ENCODE measurements around the gene CLN5. TPM values are rescaled to one million over a fixed set of nuclear protein-coding genes. Genes with fewer than 3 reads are reported as not detected.

CLN5 gene
- total RNA-seq, 1 donor from 2014 or later, result 15.0 TPM

DNA sequence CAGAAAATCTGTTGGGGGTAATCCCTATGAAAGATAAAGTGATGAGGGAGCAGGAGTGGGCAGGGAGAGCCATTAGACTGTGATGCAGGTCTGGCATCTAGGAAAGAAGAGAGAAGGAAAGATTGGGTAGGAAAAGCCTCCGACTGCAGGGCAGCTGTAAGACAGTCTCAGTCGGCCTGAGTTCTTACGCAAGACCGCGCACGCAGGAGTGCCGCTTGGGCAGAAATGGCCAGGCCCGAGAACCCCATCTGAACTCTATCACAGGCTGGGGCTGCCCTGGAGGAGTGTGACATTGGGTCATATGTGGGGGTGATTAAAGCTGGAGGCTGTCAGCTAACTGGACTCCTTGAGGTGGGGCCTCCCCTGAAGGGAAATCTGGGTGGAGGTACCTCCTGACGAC lies 49.0 kb downstream of the CLN5 start:
- peaks cover 0 to 8% of the 10 kb centered on the region in 2 donors for H3K36me3 ChIP-seq
- intact Hi-C loops (cut with DNase I), result no loop called here
- no peaks in the 10 kb centered on the region for H3K27me3 ChIP-seq
- no peak overlapping the region for H3K4me3 ChIP-seq
- H3K9me3 ChIP-seq, result no peaks in the 10 kb centered on the region
- no peak for DNase-seq (ENCODE audit: extremely low spot score in 2 of 2)
- no peak overlapping the region for H3K27ac ChIP-seq
- TF ChIP-seq, protein P1, sequence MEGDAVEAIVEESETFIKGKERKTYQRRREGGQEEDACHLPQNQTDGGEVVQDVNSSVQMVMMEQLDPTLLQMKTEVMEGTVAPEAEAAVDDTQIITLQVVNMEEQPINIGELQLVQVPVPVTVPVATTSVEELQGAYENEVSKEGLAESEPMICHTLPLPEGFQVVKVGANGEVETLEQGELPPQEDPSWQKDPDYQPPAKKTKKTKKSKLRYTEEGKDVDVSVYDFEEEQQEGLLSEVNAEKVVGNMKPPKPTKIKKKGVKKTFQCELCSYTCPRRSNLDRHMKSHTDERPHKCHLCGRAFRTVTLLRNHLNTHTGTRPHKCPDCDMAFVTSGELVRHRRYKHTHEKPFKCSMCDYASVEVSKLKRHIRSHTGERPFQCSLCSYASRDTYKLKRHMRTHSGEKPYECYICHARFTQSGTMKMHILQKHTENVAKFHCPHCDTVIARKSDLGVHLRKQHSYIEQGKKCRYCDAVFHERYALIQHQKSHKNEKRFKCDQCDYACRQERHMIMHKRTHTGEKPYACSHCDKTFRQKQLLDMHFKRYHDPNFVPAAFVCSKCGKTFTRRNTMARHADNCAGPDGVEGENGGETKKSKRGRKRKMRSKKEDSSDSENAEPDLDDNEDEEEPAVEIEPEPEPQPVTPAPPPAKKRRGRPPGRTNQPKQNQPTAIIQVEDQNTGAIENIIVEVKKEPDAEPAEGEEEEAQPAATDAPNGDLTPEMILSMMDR (IDR thresholded peaks at IDR 0.05), result no peak
- TF ChIP-seq POLR2AphosphoS5 (IDR thresholded peaks at IDR 0.05; ENCODE audit: insufficient read depth in 1 of 2, low read depth in 1 of 2), result no peak
- H3K4me1 ChIP-seq, result no peaks in the 10 kb centered on the region

DNA sequence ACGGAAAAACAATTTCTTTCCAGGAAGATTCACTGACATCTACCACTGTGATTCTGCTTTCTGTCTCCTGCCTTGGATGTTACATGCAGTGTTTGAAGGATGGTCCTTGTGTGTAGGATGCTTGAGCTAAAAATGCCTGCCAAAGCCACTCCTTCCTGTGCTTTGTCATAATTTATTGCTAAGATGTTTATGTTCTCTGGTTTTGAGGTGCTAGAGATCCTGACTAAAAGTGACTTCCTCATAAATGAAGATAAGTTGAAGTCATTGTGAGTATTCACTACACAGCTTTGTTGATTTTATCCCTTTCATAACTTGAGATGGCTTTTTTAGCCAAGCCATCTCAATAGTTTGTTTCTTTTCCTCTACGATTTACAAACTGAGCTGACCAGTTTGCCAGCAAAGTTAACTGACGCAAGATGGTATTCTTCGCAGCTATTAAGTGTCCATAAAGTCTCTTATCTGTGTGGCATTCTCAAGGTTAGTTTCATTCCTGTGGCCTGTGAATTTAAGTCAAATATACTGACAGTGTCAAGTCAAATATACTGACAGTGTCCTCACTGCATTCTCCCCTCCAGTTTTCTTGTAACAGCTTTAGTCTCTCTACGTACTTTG lies 50.8 kb downstream of the CLN5 start:
- Histone ChIP-seq H3K27me3 (no peaks in the 10 kb centered on the region), H3K4me3 (no peak overlapping the region), H3K4me1 (no peaks in the 10 kb centered on the region), H3K27ac (no peak overlapping the region), H3K9me3 (no peaks in the 10 kb centered on the region), H3K36me3 (peaks cover 0 to 18% of the 10 kb centered on the region in 2 donors)
- intact Hi-C loops (cut with DNase I), result no loop called here
- TF ChIP-seq, protein P1 (IDR thresholded peaks at IDR 0.05), result no peak
- TF ChIP-seq POLR2AphosphoS5 (IDR thresholded peaks at IDR 0.05; ENCODE audit: insufficient read depth in 1 of 2, low read depth in 1 of 2) (no peak), POLR2A (IDR thresholded peaks at IDR 0.05) (no peak)
- DNase-seq (ENCODE audit: extremely low spot score in 2 of 2), result no peak

DNA sequence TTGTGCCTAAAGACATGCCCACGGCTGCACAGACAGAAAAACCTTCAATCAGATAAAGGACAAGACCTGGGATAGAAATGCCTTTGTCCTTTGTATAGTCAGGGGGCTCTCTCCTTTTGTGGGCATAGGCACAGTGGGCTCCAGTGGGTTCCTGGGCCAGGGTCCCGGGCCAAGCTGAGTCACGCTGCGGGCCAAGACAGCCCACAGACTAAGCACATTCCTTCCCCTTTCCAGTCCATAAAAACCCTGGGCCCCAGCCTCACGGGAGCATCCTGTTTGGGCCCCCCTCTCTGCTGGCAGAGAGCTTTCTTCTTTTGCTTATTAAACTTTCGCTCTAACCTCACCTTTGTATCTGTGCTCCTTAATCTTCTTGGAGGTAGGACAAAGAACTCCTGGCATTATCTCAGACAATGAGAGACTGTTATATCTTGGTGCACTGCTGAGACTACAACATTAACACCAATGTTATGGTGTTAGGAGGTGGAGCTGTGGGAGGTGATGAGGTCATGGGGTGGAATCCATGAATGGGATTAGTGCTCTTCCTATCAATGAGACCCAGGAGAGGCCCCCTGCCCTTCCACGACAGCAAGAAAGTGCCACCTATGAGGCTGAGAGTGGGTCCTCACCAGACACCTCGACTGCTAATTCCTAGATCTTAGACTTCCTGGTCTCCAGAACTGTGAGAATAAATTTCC lies 55.9 kb downstream of the CLN5 start:
- Histone ChIP-seq H3K4me3 (no peak overlapping the region), H3K27ac (no peak overlapping the region), H3K4me1 (no peaks in the 10 kb centered on the region), H3K27me3 (no peaks in the 10 kb centered on the region), H3K36me3 (peaks cover 0 to 53% of the 10 kb centered on the region in 2 donors), H3K9me3 (no peaks in the 10 kb centered on the region)
- TF ChIP-seq, protein P1 (IDR thresholded peaks at IDR 0.05), result no peak
- TF ChIP-seq POLR2A (IDR thresholded peaks at IDR 0.05) (no peak), POLR2AphosphoS5 (IDR thresholded peaks at IDR 0.05; ENCODE audit: insufficient read depth in 1 of 2, low read depth in 1 of 2) (no peak)
- no peak for DNase-seq (ENCODE audit: extremely low spot score in 2 of 2)
- intact Hi-C loops (cut with DNase I), result no loop called here

DNA sequence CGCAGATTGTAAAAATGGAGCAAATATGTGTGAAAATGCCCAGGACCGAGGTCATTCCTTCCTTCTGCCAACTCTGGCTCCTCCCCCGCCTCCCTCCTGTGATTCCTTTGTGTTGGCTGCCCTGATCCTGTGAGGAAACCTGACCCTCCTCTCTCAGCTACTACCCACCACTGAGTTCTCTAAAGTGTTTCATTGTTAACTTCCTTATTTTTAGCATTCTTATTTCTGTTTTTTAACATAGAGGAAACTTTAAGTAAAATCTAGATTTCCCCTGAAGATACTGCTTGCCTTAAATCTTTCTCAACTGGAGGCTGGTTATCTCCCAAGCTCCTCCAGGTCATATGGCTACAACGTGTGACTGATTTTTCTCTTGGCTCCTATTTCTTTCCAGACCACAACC lies 56.8 kb downstream of the CLN5 start:
- Histone ChIP-seq H3K4me1 (no peaks in the 10 kb centered on the region), H3K4me3 (no peak overlapping the region), H3K9me3 (no peaks in the 10 kb centered on the region), H3K27me3 (no peaks in the 10 kb centered on the region), H3K27ac (no peak overlapping the region), H3K36me3 (peaks cover 0 to 62% of the 10 kb centered on the region in 2 donors)
- intact Hi-C loops (cut with DNase I), result no loop called here
- TF ChIP-seq POLR2AphosphoS5 (IDR thresholded peaks at IDR 0.05; ENCODE audit: insufficient read depth in 1 of 2, low read depth in 1 of 2) (no peak), POLR2A (IDR thresholded peaks at IDR 0.05) (no peak)
- TF ChIP-seq, protein P1 (IDR thresholded peaks at IDR 0.05), result no peak
- no peak for DNase-seq (ENCODE audit: extremely low spot score in 2 of 2)

DNA sequence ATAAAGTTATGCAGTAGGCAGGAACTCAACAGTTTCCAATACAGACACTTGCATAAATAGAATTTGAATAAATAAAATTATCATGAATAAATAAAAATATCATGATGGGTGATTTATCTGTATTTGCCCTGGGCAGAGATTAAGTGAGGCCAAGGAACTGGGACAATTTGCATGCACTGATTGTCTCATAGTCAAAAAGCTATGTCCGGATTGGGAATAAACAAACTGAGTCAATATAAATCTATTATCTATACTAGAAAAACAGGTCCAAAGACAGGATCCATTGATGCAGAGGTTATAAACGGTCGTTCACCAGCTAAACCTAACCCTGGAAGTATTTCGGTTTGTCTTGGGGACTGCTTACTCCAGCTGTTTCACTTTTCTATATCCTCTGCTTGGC lies 61.3 kb downstream of the CLN5 start:
- TF ChIP-seq, protein P1 (IDR thresholded peaks at IDR 0.05), result no peak
- no peak for TF ChIP-seq POLR2AphosphoS5 (IDR thresholded peaks at IDR 0.05; ENCODE audit: insufficient read depth in 1 of 2, low read depth in 1 of 2)
- TF ChIP-seq POLR2A (IDR thresholded peaks at IDR 0.05), result no peak
- DNase-seq (ENCODE audit: extremely low spot score in 2 of 2), result no peak
- Histone ChIP-seq H3K27ac (no peak overlapping the region), H3K4me1 (no peaks in the 10 kb centered on the region), H3K36me3 (peaks cover 0 to 84% of the 10 kb centered on the region in 2 donors), H3K9me3 (no peaks in the 10 kb centered on the region), H3K27me3 (no peaks in the 10 kb centered on the region), H3K4me3 (no peak overlapping the region)
- intact Hi-C loops (cut with DNase I), result no loop called here

Measured in vagina (tissue), 2 donors.